Kidney epithelial cell (primary cell): ENCODE data around the gene PRF1. TPM values are rescaled to one million over a fixed set of nuclear protein-coding genes. Genes with fewer than 3 reads are reported as not detected.

ENCODE experiments used
- DNase-seq: peaks from one replicate; pipeline ENCODE4 v3.0.0-alpha.2; 2010; ENCODE audit warnings: low read depth
- H3K27me3 ChIP-seq: 2 replicates; pipeline ENCODE4 v1.6.0; 2011; ENCODE audit warnings: low read length; ENCODE audit not compliant: control insufficient read depth, insufficient read depth
- H3K36me3 ChIP-seq: 2 replicates; pipeline ENCODE4 v1.5.1; 2011; ENCODE audit warnings: low read length; ENCODE audit not compliant: control insufficient read depth, insufficient read depth
- H3K4me3 ChIP-seq: 2 replicates; pipeline ENCODE4 v1.5.1; 2011; ENCODE audit warnings: low read depth, mild to moderate bottlenecking, control low read depth, low read length
- CTCF ChIP-seq: IDR thresholded peaks from 2 replicates; pipeline ENCODE4 v1.5.1; 2011; ENCODE audit warnings: mild to moderate bottlenecking, moderate library complexity, low read length, control low read depth, inconsistent platforms; ENCODE audit not compliant: insufficient read depth, poor library complexity, severe bottlenecking
- total RNA-seq: library from RNA; depleted of rRNA; stranded (reverse); fragments of >200 nt; gene quantifications from 2 replicates; pipeline ENCODE4 v1.2.3, GENCODE V29; 2015

PRF1 gene
- total RNA-seq, 1 donor from 2014 or later, result not detected

- no peak overlapping the region for H3K4me3 ChIP-seq
- no peaks in the 10 kb centered on the region for H3K36me3 ChIP-seq
- DNase-seq, result no peak
- H3K27me3 ChIP-seq, result no peaks in the 10 kb centered on the region
- no peak for TF ChIP-seq CTCF
Observed at GRCh38 chr10:70576803-70577517, 25.6 kb downstream of the PRF1 start.

DNA sequence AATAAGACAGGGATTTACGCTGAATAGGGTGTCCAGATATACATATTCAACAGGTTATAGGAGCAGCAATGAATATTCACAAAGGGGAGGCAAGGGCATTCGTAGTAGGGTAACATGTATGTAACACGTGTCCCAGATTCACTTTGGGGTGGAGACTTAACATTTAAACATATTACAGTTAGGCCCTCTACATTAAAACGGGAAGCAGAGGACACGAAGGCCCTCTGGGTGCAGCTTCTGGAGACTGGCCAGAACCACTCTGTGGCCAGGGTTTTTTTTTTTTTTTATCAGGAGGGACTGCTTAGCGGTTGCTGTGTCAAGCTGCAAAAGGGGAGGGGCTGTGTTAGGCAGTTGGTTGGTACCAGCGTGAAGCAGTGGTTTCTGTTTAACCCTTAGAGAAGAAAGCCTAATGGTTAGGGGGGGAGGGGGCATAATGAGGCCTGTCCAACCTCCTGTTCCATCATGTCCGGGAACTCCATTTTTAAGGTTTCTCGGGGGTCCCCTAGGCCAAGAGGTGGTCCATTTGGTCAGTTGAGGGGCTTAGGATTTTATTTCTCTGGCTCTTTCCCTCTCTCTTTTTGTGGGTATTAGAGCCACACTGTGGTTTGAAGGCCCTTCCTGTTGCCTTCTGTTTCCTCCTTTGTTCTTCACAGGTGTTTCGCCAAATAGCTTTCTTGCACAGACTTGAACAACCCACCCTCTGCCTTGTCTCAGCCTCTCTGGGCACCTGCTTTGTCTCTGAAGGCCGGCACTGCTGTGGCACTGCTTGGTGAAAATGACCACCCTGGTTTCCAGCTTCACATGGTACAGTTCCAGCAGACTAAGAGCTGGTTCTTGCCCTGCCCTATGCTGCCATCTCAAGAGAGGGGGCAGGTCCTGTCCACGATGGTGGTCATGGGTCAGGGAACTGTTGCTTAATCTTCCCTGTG, 26.4 kb downstream of the PRF1 start:
- no peaks in the 10 kb centered on the region for H3K36me3 ChIP-seq
- H3K27me3 ChIP-seq, result no peaks in the 10 kb centered on the region
- no peak overlapping the region for H3K4me3 ChIP-seq
- no peak for TF ChIP-seq CTCF
- peak; percentile 77 for DNase-seq

GRCh38 chr10:70575486-70575873, 27.1 kb downstream of the PRF1 start:
- Histone ChIP-seq H3K4me3 (no peak overlapping the region), H3K36me3 (no peaks in the 10 kb centered on the region), H3K27me3 (no peaks in the 10 kb centered on the region)
- no peak for TF ChIP-seq CTCF
- no peak for DNase-seq

GRCh38 chr10:70573599-70574506, 28.7 kb downstream of the PRF1 start:
- TF ChIP-seq CTCF, result no peak
- no peak overlapping the region for H3K4me3 ChIP-seq
- no peaks in the 10 kb centered on the region for H3K36me3 ChIP-seq
- H3K27me3 ChIP-seq, result no peaks in the 10 kb centered on the region
- no peak for DNase-seq

DNA sequence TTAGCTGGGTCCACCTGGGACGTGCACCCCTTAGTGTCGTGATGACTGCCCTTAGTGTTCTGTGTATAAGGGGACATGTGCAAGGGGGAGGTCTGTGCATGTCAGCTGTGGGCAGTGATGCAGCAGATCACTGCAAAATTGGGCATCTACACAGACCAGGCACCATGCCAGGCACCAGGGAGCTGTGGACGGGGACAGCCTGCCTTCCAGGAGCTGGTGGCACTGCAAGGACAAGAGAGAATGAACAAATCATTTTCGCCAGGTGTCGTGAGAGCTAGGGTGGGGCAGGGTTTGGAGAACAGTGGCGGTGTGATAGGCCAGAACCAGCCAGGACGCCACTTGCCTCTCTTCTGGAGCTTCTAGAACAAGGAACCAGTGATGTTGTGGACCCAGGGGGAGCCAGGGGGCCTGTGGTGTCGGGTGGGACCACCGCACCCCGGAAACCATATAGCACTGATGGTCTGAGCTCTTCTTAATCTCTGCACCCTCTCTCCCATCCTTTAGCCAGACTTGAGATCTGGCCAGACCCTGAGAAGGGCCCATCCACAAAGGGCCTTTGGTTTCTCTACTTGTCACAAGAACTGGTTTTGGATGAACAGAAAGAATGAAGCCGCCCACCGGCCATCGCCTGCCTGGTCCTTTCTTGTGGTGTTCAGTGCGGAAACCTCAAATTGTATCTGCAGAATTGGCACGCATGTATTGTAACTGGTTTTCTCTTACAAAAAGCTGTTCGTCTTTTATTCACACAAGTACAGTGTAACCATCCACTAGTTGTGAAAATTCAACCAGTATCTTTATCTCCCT, 30.7 kb downstream of the PRF1 start:
- Histone ChIP-seq H3K4me3 (no peak overlapping the region), H3K27me3 (no peaks in the 10 kb centered on the region), H3K36me3 (no peaks in the 10 kb centered on the region)
- DNase-seq, result no peak
- TF ChIP-seq CTCF, result no peak
